Endothelial cell (in vitro differentiated cells): ENCODE results near the gene ANO9. TPM values are rescaled to one million over a fixed set of nuclear protein-coding genes. Genes with fewer than 3 reads are reported as not detected.

ENCODE experiments used
- DNase-seq: peaks from one replicate; pipeline ENCODE4 v3.0.0; 2021; ENCODE audit warnings: low spot score
- H3K27ac Mint-ChIP-seq: one replicate; pipeline ENCODE4 v1.8.0; 2021; ENCODE audit warnings: mixed read lengths, inconsistent platforms; ENCODE audit not compliant: unreplicated experiment
- H3K27me3 Mint-ChIP-seq: one replicate; pipeline ENCODE4 v1.8.0; 2021; ENCODE audit warnings: mild to moderate bottlenecking, moderate library complexity, mixed read lengths, inconsistent platforms; ENCODE audit not compliant: unreplicated experiment
- H3K36me3 Mint-ChIP-seq: one replicate; pipeline ENCODE4 v1.8.0; 2021; ENCODE audit warnings: mild to moderate bottlenecking, low read depth, mixed read lengths, inconsistent platforms; ENCODE audit not compliant: unreplicated experiment
- H3K4me1 Mint-ChIP-seq: one replicate; pipeline ENCODE4 v1.8.0; 2021; ENCODE audit warnings: mild to moderate bottlenecking, mixed read lengths, inconsistent platforms; ENCODE audit not compliant: unreplicated experiment
- H3K4me3 Mint-ChIP-seq: one replicate; pipeline ENCODE4 v1.8.0; 2021; ENCODE audit warnings: mild to moderate bottlenecking, mixed read lengths, inconsistent platforms; ENCODE audit not compliant: unreplicated experiment
- H3K9me3 Mint-ChIP-seq: one replicate; pipeline ENCODE4 v1.8.0; 2021; ENCODE audit warnings: mixed read lengths, inconsistent platforms; ENCODE audit not compliant: unreplicated experiment
- total RNA-seq: library from RNA; stranded (reverse); fragmentation: NEBNext Ultra II Directional; extraction: Animal tissue kit (Norgen Biotek cat#: 25700); gene quantifications from one replicate; pipeline ENCODE4 v1.2.1, GENCODE V29; 2021; ENCODE audit not compliant: unreplicated experiment
- TF ChIP-seq, protein P1 (sequence below): fragments of 200-600 bp; sonication (generic); IDR thresholded peaks from one replicate; pipeline ENCODE4 v1.5.0; 2021; ENCODE audit warnings: antibody characterized with exemption; ENCODE audit not compliant: unreplicated experiment

Gene ANO9
- total RNA-seq, 1 donor from 2014 or later, result 0.41 TPM

DNA sequence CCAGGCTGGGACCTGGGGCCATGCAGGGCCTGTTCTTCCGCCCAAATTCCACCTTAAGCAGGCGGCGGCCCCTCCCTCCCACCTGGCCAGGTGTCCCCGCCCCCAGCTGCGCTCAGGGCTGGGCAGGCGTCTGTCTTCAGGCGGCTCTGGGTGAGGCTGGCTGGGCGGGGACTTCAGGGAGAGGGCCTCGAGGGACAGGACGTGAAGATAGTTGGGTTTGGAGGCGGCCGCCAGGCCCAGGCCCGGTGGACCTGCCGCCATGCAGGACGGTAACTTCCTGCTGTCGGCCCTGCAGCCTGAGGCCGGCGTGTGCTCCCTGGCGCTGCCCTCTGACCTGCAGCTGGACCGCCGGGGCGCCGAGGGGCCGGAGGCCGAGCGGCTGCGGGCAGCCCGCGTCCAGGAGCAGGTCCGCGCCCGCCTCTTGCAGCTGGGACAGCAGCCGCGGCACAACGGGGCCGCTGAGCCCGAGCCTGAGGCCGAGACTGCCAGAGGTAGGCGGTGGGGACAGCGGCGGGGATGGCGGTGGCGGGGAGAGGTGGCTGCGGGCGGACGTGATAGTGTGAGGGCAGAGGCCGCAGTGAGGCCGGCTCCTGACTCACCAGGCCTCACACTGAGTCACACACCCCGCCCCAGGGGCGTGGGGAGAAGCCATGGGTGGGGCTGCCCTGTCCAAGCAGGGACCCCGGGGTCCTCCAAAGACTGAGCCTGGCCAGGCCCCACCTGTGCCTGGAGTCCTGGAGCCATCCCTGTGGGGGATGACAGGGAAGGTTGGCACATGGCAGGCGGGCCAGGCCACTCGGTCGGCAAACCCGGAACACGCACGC lies 47.6 kb downstream of the ANO9 start, which contains the start of gene PKP3:
Gene PKP3, plus strand, starts transcription at position 176 of the 824 bp plus-strand sequence. Its CDS starts 84 bp downstream, at position 260.
- DNase-seq, result no peak
- Mint-ChIP-seq H3K4me3 (no peak within 1 kb of the TSS), H3K36me3 (no peaks in the 10 kb centered on the region), H3K9me3 (no peaks in the 10 kb centered on the region), H3K27me3 (peaks cover 2% of the 10 kb centered on the region), H3K4me1 (no peaks in the 10 kb centered on the region), H3K27ac (no peak within 1 kb of the TSS)
- TF ChIP-seq, protein P1, sequence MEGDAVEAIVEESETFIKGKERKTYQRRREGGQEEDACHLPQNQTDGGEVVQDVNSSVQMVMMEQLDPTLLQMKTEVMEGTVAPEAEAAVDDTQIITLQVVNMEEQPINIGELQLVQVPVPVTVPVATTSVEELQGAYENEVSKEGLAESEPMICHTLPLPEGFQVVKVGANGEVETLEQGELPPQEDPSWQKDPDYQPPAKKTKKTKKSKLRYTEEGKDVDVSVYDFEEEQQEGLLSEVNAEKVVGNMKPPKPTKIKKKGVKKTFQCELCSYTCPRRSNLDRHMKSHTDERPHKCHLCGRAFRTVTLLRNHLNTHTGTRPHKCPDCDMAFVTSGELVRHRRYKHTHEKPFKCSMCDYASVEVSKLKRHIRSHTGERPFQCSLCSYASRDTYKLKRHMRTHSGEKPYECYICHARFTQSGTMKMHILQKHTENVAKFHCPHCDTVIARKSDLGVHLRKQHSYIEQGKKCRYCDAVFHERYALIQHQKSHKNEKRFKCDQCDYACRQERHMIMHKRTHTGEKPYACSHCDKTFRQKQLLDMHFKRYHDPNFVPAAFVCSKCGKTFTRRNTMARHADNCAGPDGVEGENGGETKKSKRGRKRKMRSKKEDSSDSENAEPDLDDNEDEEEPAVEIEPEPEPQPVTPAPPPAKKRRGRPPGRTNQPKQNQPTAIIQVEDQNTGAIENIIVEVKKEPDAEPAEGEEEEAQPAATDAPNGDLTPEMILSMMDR, result no peak

DNA sequence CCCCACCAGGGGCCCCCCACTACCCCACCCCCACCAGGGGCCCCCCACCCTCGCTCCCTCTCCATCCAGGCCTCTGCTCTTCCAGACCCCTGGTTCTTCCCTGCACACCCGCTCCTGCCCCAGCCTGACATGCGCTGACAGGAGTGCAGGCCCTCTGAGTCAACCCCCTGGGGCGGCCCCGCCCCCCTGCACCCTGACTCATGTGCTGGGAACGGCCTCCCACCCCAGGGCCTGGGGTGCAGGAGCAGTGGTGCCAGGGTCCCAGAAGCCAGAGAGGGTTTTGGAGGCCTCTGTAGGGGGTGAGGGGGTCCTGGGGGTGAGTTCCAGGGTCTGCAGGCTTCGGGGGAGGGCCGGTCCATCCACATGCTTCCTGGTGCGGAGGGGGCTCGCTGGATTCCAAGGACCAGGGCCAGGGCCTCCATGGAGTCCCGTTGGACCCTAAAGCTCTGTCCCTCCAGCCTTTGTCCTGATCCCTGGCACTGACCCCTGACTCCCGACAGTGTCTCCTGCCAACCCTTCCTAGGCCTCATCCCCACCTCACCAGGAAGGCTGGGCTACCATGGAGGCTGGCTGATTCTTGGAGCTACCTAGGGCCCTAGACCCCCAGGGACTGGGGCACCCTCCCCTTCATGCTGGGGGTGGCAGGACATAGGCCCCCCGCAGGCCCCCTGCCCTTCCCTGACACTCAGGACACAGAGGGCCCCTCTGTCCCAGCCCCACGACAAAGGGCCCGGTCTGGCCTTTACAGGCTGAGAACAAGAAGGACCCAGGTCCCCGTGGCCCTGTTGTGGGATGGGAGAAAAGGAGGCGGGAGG lies 48.4 kb downstream of the ANO9 start:
- no peaks in the 10 kb centered on the region for H3K4me1 Mint-ChIP-seq
- no peaks in the 10 kb centered on the region for H3K9me3 Mint-ChIP-seq
- H3K27ac Mint-ChIP-seq, result no peak overlapping the region
- DNase-seq, result no peak
- H3K27me3 Mint-ChIP-seq, result no peaks in the 10 kb centered on the region
- no peak overlapping the region for H3K4me3 Mint-ChIP-seq
- no peaks in the 10 kb centered on the region for H3K36me3 Mint-ChIP-seq
- TF ChIP-seq, protein P1, result no peak

DNA sequence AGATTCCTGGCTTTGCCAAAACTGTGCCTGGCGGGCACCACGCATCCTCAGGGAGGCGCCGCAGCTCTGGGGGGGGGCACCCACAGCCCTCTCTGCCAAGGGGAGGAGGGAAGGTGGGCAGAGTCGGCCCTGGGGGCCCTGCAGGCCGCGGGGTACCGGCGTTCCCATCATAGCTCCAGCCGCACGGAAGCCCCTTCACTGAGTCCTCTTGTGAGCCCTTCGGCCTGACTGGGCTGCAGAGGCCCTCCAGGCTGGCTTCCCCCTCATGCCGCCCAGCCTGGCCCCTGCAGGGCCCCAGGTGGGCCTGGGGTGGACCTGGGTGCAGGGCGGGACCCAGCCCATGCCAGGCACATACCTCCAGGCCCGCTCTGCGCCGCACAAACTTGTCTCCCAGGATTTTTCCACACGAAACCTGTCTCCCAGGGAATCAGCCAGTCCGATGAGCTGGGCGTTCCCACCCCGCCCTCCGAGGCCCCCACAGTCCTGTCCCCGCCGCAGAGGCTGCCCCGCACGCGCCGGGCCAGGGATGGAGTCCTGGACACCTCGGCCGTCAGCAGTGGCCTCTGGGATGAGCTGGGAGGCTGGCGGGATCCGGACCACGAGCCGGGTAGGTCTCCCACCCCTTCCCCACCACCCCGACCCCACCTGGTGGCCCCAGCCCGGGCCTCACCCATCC lies 49.6 kb downstream of the ANO9 start:
- Mint-ChIP-seq H3K27me3 (peaks cover 7% of the 10 kb centered on the region), H3K4me1 (peaks cover 4% of the 10 kb centered on the region), H3K9me3 (peaks cover under 1% of the 10 kb centered on the region), H3K27ac (no peak overlapping the region), H3K4me3 (no peak overlapping the region), H3K36me3 (peaks cover 5% of the 10 kb centered on the region)
- no peak for DNase-seq
- TF ChIP-seq, protein P1, result no peak

DNA sequence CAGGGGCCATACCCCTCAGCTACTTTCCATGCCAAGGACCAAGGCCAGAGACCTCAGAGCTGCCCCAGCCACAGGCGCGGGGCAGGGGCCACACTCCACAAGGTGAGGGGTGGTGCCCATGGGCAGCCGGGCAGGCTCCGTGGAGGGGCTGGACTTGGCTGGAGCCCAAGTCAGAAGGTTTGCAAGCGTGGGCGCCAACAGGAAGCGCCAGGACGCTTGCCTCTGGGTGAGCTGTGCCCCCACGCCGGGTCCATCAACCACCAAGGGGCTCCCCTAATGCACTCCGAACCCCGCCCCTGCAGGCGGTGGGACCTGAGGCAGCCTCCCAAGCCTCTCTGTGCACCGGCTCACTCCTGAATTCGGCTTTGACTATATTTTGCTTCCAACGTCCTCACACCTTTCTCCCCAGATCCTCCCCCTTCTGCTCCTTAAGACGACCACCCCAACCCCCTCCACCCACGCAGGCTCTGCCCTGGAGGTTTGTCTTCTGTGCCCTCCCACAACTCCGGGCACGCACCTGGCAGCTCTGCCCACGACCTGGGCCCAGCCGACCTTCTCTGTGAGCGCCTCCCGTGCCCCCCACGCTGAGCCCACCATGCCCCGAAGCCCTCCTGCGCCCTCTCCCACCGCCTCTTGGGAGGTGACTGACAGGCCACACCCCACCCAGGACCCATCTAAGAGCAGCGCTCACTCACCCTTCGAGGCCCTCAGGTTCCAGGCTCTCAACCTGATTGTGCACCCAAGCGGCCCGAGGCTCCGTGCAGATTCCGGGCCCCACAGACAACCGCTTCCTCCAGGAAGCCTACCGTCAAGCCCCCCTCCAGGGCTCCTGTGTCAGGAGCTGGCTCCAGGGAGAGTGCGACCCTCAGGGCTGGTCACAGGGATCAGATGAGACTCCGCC lies 50.4 kb downstream of the ANO9 start:
- Mint-ChIP-seq H3K4me3 (no peak overlapping the region), H3K27me3 (peaks cover 12% of the 10 kb centered on the region), H3K4me1 (peaks cover 4% of the 10 kb centered on the region), H3K36me3 (peaks cover 12% of the 10 kb centered on the region), H3K27ac (no peak overlapping the region), H3K9me3 (peaks cover 9% of the 10 kb centered on the region)
- TF ChIP-seq, protein P1, result no peak
- no peak for DNase-seq
